Naive thymus-derived CD4-positive, alpha-beta T cell (primary cell): ENCODE results near the gene CFAP74. TPM values are rescaled to one million over a fixed set of nuclear protein-coding genes. Genes with fewer than 3 reads are reported as not detected.

ENCODE experiments used
- ATAC-seq: fragments of 150-1000 bp; cut with Tn5 transposase; 2 replicates; pipeline ENCODE4 v1.10.0; 2021; ENCODE audit warnings: mild to moderate bottlenecking, moderate library complexity
- CTCF ChIA-PET: fragments of 350-600 bp; sonication (Branson Sonifier 250); formaldehyde crosslinking; loops from one replicate; lab custom pipeline; 2021; ENCODE audit warnings: antibody characterized with exemption; lab: Charles Lee
- POLR2A ChIA-PET: fragments of 350-600 bp; sonication (Branson Sonifier 250); formaldehyde crosslinking; loops from one replicate; lab custom pipeline; 2021; ENCODE audit warnings: antibody characterized with exemption, inconsistent platforms; lab: Charles Lee
- DNase-seq, 9 donors: peaks; one replicate each; pipeline versions ENCODE4 v3.0.0 to v3.0.0-alpha.2; 2020 to 2022; ENCODE audit warnings: mixed read lengths in 1 of 9
- H3K27ac ChIP-seq: one replicate; pipeline ENCODE4 v1.7.0; 2013; ENCODE audit warnings: mild to moderate bottlenecking, low read depth, low read length, moderate library complexity
- H3K27me3 ChIP-seq, 2 donors: one replicate each; pipeline ENCODE4 v1.7.0; 2013; ENCODE audit warnings: low read length in 2 of 2, mild to moderate bottlenecking in 2 of 2, moderate library complexity in 2 of 2; ENCODE audit not compliant: control insufficient read depth in 2 of 2, insufficient read depth in 2 of 2
- H3K36me3 ChIP-seq, 3 experiments: 1 replicate in 2 of 3; 2 replicates in 1 of 3; pipeline ENCODE4 v1.7.0; 2013; ENCODE audit warnings: low read length in 3 of 3, mild to moderate bottlenecking in 3 of 3, moderate library complexity in 1 of 3; ENCODE audit not compliant: insufficient read depth in 3 of 3, control insufficient read depth in 2 of 3
- H3K4me1 ChIP-seq, 2 donors: one replicate each; pipeline ENCODE4 v1.7.0; 2013; ENCODE audit warnings: low read length in 2 of 2, mild to moderate bottlenecking in 2 of 2, moderate library complexity in 1 of 2; ENCODE audit not compliant: control insufficient read depth in 2 of 2, insufficient read depth in 2 of 2
- H3K4me3 ChIP-seq: 2 replicates; pipeline ENCODE4 v1.7.0; 2013; ENCODE audit warnings: mild to moderate bottlenecking, low read length
- H3K9me3 ChIP-seq, 3 experiments: 1 replicate in 2 of 3; 2 replicates in 1 of 3; pipeline ENCODE4 v1.7.0; 2013; ENCODE audit warnings: low read length in 3 of 3; ENCODE audit not compliant: control insufficient read depth in 2 of 3
- H3K27ac Mint-ChIP-seq, 9 donors: one replicate each; pipeline ENCODE4 v1.8.0; 2020 to 2022; ENCODE audit warnings: mixed read lengths in 9 of 9, mild to moderate bottlenecking in 8 of 9, moderate library complexity in 5 of 9, inconsistent platforms in 2 of 9
- H3K27me3 Mint-ChIP-seq, 5 donors: one replicate each; pipeline ENCODE4 v1.8.0; 2021 to 2022; ENCODE audit warnings: mixed read lengths in 5 of 5, mild to moderate bottlenecking in 1 of 5
- H3K36me3 Mint-ChIP-seq, 5 donors: one replicate each; pipeline ENCODE4 v1.8.0; 2020 to 2022; ENCODE audit warnings: mixed read lengths in 5 of 5, mild to moderate bottlenecking in 3 of 5, inconsistent platforms in 1 of 5
- H3K4me1 Mint-ChIP-seq, 7 donors: one replicate each; pipeline ENCODE4 v1.8.0; 2020 to 2022; ENCODE audit warnings: mixed read lengths in 7 of 7, mild to moderate bottlenecking in 3 of 7, inconsistent platforms in 1 of 7
- H3K4me3 Mint-ChIP-seq, 10 donors: one replicate each; pipeline ENCODE4 v1.8.0; 2020 to 2022; ENCODE audit warnings: mild to moderate bottlenecking in 10 of 10, mixed read lengths in 10 of 10, moderate library complexity in 6 of 10, inconsistent platforms in 2 of 10
- H3K9me3 Mint-ChIP-seq, 11 donors: one replicate each; pipeline ENCODE4 v1.8.0; 2020 to 2022; ENCODE audit warnings: mixed read lengths in 11 of 11, mild to moderate bottlenecking in 4 of 11, inconsistent platforms in 1 of 11, moderate library complexity in 1 of 11
- intact Hi-C, 2 donors: fragments of 100-400 bp; cut with micrococcal nuclease; formaldehyde crosslinking; loops; one replicate each; pipeline ENCODE4 v1.15.1; 2023
- polyA plus RNA-seq, 2 donors: library from polyadenylated mRNA; unstranded; fragments of 300-500 nt; fragmentation: Illumina TruSeq; gene quantifications; one replicate each; pipeline ENCODE4 v1.2.3, GENCODE V29; 2021
- total RNA-seq, 6 experiments: library from RNA in 5 of 6; stranded (reverse) in 5 of 6; gene quantifications; 1 replicate in 5 of 6; 2 replicates in 1 of 6; pipeline ENCODE4 v1.2.3 and lab custom pipeline; 2021 to 2026

Gene CFAP74
- total and polyA plus RNA-seq, 7 experiments from 2014 or later: not detected

GRCh38 chr1:1877865-1878436 lies 125.6 kb downstream of the CFAP74 start:
- ChIA-PET CTCF (no interaction called here), POLR2A (interaction anchor here (0.6 kb wide), 1 partner anchor 12 kb away, joined by 3 read pairs; no protein-coding TSS in a partner anchor)
- peaks cover 8 to 36% (median 15%) of the 10 kb centered on the region in 5 donors for H3K36me3 Mint-ChIP-seq
- Histone ChIP-seq H3K9me3 (no peaks in the 10 kb centered on the region), H3K36me3 (peaks cover 0 to 27% (median 4%) of the 10 kb centered on the region in 3 experiments), H3K4me3 (no peak overlapping the region), H3K27me3 (no peaks in the 10 kb centered on the region), H3K27ac (no peak overlapping the region), H3K4me1 (peaks cover 47 to 57% of the 10 kb centered on the region in 2 donors)
- H3K9me3 Mint-ChIP-seq: no peaks in the 10 kb centered on the region
- intact Hi-C loops: no loop called here
- peaks cover 50 to 88% (median 79%) of the 10 kb centered on the region in 7 donors for H3K4me1 Mint-ChIP-seq
- ATAC-seq (no peak), DNase-seq (no peak)
- H3K27me3 Mint-ChIP-seq: no peaks in the 10 kb centered on the region
- H3K27ac Mint-ChIP-seq: peak overlapping the region in 5 of 9 donors; percentile 12 to 37 (median 29)
- peak overlapping the region in 5 of 10 donors; percentile 0 to 73 (median 18) for H3K4me3 Mint-ChIP-seq

DNA sequence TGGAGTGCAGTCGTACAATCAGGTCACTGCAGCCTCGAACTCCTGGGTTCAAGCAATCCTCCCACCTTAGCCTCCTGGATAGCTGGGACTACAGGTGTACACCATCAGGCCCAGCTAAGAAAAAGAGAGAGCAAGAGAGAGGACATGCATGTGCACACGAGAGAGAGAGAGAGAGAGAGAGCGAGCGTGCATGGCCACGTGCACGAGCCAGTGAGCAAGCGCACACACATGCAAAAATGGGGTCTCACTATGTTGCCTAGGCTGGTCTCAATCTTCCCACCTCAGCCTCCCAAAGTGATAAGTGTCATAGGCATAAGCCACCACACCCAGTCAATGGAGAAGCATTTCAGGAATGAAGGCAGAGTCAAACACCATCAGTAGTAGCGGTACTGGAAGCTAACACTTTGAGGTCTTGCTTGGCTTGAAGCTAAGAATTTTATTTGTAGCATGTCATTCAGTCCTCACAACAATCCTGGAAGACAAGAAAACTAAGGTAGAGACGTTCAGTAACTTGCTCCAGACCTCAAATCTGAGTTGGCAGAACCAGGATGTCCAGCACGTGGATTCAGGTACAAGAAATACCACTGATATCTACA lies 127.2 kb downstream of the CFAP74 start:
- peak overlapping the region; percentile 10 for H3K27ac ChIP-seq
- Mint-ChIP-seq H3K27me3 (no peaks in the 10 kb centered on the region), H3K4me1 (peaks cover 54 to 88% (median 80%) of the 10 kb centered on the region in 7 donors), H3K36me3 (peaks cover 8 to 40% (median 19%) of the 10 kb centered on the region in 5 donors), H3K4me3 (peak overlapping the region in 9 of 10 donors; percentile 5 to 78 (median 53)), H3K9me3 (peaks cover 0 to 3% (median 0%) of the 10 kb centered on the region in 11 donors), H3K27ac (peak overlapping the region; percentile 32 to 74 (median 48))
- H3K36me3 ChIP-seq: peaks cover 0 to 30% (median 4%) of the 10 kb centered on the region in 3 experiments
- no peak overlapping the region for H3K4me3 ChIP-seq
- intact Hi-C loops: no loop called here
- H3K27me3 ChIP-seq: no peaks in the 10 kb centered on the region
- H3K4me1 ChIP-seq: peaks cover 39 to 61% of the 10 kb centered on the region in 2 donors
- ChIA-PET CTCF (interaction anchor here (0.7 kb wide), 1 partner anchor 33 kb away, joined by 4 read pairs; no protein-coding TSS in a partner anchor), POLR2A (no interaction called here)
- ATAC-seq (no peak), DNase-seq (no peak)
- H3K9me3 ChIP-seq: no peaks in the 10 kb centered on the region

GRCh38 chr1:1875932-1876331 lies 127.7 kb downstream of the CFAP74 start:
- Mint-ChIP-seq H3K27me3 (no peaks in the 10 kb centered on the region), H3K27ac (peak overlapping the region; percentile 26 to 82 (median 48)), H3K4me3 (peak overlapping the region in 9 of 10 donors; percentile 16 to 78 (median 53)), H3K4me1 (peaks cover 52 to 88% (median 80%) of the 10 kb centered on the region in 7 donors), H3K9me3 (peaks cover 0 to 3% (median 0%) of the 10 kb centered on the region in 11 donors), H3K36me3 (peaks cover 8 to 36% (median 21%) of the 10 kb centered on the region in 5 donors)
- H3K27me3 ChIP-seq: no peaks in the 10 kb centered on the region
- DNase-seq (no peak), ATAC-seq (no peak)
- peaks cover 0 to 30% (median 4%) of the 10 kb centered on the region in 3 experiments for H3K36me3 ChIP-seq
- H3K27ac ChIP-seq: peak overlapping the region; percentile 10
- no peak overlapping the region for H3K4me3 ChIP-seq
- H3K4me1 ChIP-seq: peaks cover 39 to 61% of the 10 kb centered on the region in 2 donors
- no peaks in the 10 kb centered on the region for H3K9me3 ChIP-seq
- intact Hi-C loops: no loop called here
- ChIA-PET POLR2A (interaction anchor here (0.6 kb wide), 1 partner anchor 36 kb away, joined by 3 read pairs; no protein-coding TSS in a partner anchor), CTCF (no interaction called here)

- Mint-ChIP-seq H3K9me3 (peaks cover 0 to 3% (median 0%) of the 10 kb centered on the region in 11 donors), H3K4me1 (peaks cover 54 to 91% (median 85%) of the 10 kb centered on the region in 7 donors), H3K27ac (peak overlapping the region in 2 of 9 donors; percentile 21 to 38), H3K4me3 (peak overlapping the region in 4 of 10 donors; percentile 6 to 56 (median 18)), H3K36me3 (peaks cover 8 to 33% (median 21%) of the 10 kb centered on the region in 5 donors), H3K27me3 (no peaks in the 10 kb centered on the region)
- H3K27ac ChIP-seq: no peak overlapping the region
- H3K9me3 ChIP-seq: no peaks in the 10 kb centered on the region
- no peak for DNase-seq
- no peaks in the 10 kb centered on the region for H3K27me3 ChIP-seq
- no peak for ATAC-seq
- CTCF ChIA-PET: no interaction called here
- POLR2A ChIA-PET: interaction anchor here (0.7 kb wide), 1 partner anchor 64 kb away, joined by 9 read pairs; no protein-coding TSS in a partner anchor
- peaks cover 0 to 30% (median 4%) of the 10 kb centered on the region in 3 experiments for H3K36me3 ChIP-seq
- intact Hi-C loops: no loop called here
- H3K4me3 ChIP-seq: no peak overlapping the region
- H3K4me1 ChIP-seq: peaks cover 45 to 62% of the 10 kb centered on the region in 2 donors
Observed at GRCh38 chr1:1874901-1875300, 128.7 kb downstream of the CFAP74 start.

DNA sequence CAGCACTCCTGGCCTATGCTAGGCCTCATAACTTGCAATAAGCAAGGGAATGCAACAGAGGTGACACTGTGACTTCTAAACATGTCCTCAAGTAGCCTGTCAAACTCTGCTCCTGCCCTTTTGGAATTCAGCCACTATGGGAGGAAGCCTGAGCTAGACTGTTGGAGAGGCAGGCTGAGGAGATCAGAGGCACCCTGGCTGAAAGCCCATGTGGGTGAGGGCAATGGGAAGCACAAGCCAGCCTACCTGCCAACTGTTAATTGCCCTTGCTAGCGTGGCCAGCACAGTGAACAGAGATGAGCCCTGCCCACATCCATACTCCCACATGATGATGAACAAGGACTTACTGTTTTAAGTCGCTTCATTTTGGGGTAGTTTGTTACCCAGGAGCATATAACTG lies 130.4 kb downstream of the CFAP74 start:
- Mint-ChIP-seq H3K9me3 (peaks cover 0 to 4% (median 0%) of the 10 kb centered on the region in 11 donors), H3K27ac (peak overlapping the region in 6 of 9 donors; percentile 14 to 76 (median 51)), H3K36me3 (peaks cover 5 to 24% (median 16%) of the 10 kb centered on the region in 5 donors), H3K4me3 (peak overlapping the region in 1 of 10 donors; percentile 5), H3K4me1 (peaks cover 48 to 83% (median 82%) of the 10 kb centered on the region in 7 donors), H3K27me3 (no peaks in the 10 kb centered on the region)
- CTCF ChIA-PET: no interaction called here
- POLR2A ChIA-PET: no interaction called here
- Histone ChIP-seq H3K4me3 (no peak overlapping the region), H3K36me3 (peaks cover 0 to 26% (median 4%) of the 10 kb centered on the region in 3 experiments), H3K4me1 (peaks cover 36 to 54% of the 10 kb centered on the region in 2 donors), H3K27ac (no peak overlapping the region), H3K27me3 (no peaks in the 10 kb centered on the region), H3K9me3 (no peaks in the 10 kb centered on the region)
- DNase-seq (no peak), ATAC-seq (no peak)
- intact Hi-C loops: no loop called here

GRCh38 chr1:1872329-1872994 lies 131.1 kb downstream of the CFAP74 start:
- Histone ChIP-seq H3K27ac (no peak overlapping the region), H3K9me3 (no peaks in the 10 kb centered on the region), H3K36me3 (peaks cover 0 to 21% (median 4%) of the 10 kb centered on the region in 3 experiments), H3K4me3 (no peak overlapping the region), H3K27me3 (no peaks in the 10 kb centered on the region), H3K4me1 (peaks cover 31 to 53% of the 10 kb centered on the region in 2 donors)
- H3K4me1 Mint-ChIP-seq: peaks cover 43 to 82% (median 80%) of the 10 kb centered on the region in 7 donors
- ChIA-PET POLR2A (no interaction called here), CTCF (interaction anchor here (0.6 kb wide), 1 partner anchor 63 kb away, joined by 3 read pairs; no protein-coding TSS in a partner anchor)
- H3K27ac Mint-ChIP-seq: peak overlapping the region in 8 of 9 donors; percentile 14 to 76 (median 51)
- intact Hi-C loops: no loop called here
- no peak for DNase-seq
- H3K36me3 Mint-ChIP-seq: peaks cover 5 to 23% (median 17%) of the 10 kb centered on the region in 5 donors
- no peak for ATAC-seq
- H3K9me3 Mint-ChIP-seq: peaks cover 0 to 4% (median 0%) of the 10 kb centered on the region in 11 donors
- H3K27me3 Mint-ChIP-seq: no peaks in the 10 kb centered on the region
- peak overlapping the region in 7 of 10 donors; percentile 5 to 57 (median 33) for H3K4me3 Mint-ChIP-seq
